Measurements from ENCODE around the gene TEAD4.

TEAD4 gene

GRCh38 chr12:3004655-3005565 lies 45.7 kb downstream of the TEAD4 start:
- H3K4me3 ChIP-seq (ENCODE audit: insufficient read depth, low read length, poor library complexity, severe bottlenecking), result no peak overlapping the region
- no peaks in the 10 kb centered on the region for H3K36me3 ChIP-seq (ENCODE audit: low read length)
- no peaks in the 10 kb centered on the region for H3K9me3 ChIP-seq (ENCODE audit: insufficient read depth, low read length)
- no peaks in the 10 kb centered on the region for H3K27me3 ChIP-seq (ENCODE audit: low read length)
- no peaks in the 10 kb centered on the region for H3K9me2 ChIP-seq (replicated peaks; ENCODE audit: insufficient read depth, low read length)
- no peak overlapping the region for H3K27ac ChIP-seq (ENCODE audit: low read depth, low read length)
- H3F3A ChIP-seq (ENCODE audit: insufficient read depth), result no peaks in the 10 kb centered on the region
- no peak overlapping the region for H3K9ac ChIP-seq (ENCODE audit: low read length)
- H3K4me2 ChIP-seq (ENCODE audit: low read depth, low read length, poor library complexity, severe bottlenecking), result no peak overlapping the region
- no peaks in the 10 kb centered on the region for H4K20me1 ChIP-seq (ENCODE audit: low read depth, low read length)
- H2AFZ ChIP-seq (ENCODE audit: low read depth, low read length, severe bottlenecking), result no peak overlapping the region
- TF ChIP-seq EZH2phosphoT487 (conservative IDR thresholded peaks at IDR 0.05; ENCODE audit: low read length) (no peak), CTCF (IDR thresholded peaks at IDR 0.05; ENCODE audit: insufficient read depth, low read length, poor library complexity, severe bottlenecking) (no peak)
- no peaks in the 10 kb centered on the region for H3K79me2 ChIP-seq (ENCODE audit: insufficient read depth, low read length)

- Histone ChIP-seq H4K20me1 (ENCODE audit: low read depth, low read length) (no peaks in the 10 kb centered on the region), H3K4me2 (ENCODE audit: low read depth, low read length, poor library complexity, severe bottlenecking) (no peak overlapping the region)
- no peak for TF ChIP-seq CTCF (IDR thresholded peaks at IDR 0.05; ENCODE audit: insufficient read depth, low read length, poor library complexity, severe bottlenecking)
- no peak for TF ChIP-seq EZH2phosphoT487 (conservative IDR thresholded peaks at IDR 0.05; ENCODE audit: low read length)
Observed at GRCh38 chr12:3005736-3006135, 46.5 kb downstream of the TEAD4 start.

GRCh38 chr12:3009780-3010179 lies 50.6 kb downstream of the TEAD4 start:
- H3K9ac ChIP-seq (ENCODE audit: low read length), result no peak overlapping the region
- no peak overlapping the region for H2AFZ ChIP-seq (ENCODE audit: low read depth, low read length, severe bottlenecking)
- no peak overlapping the region for H3K4me2 ChIP-seq (ENCODE audit: low read depth, low read length, poor library complexity, severe bottlenecking)
- no peaks in the 10 kb centered on the region for H3F3A ChIP-seq (ENCODE audit: insufficient read depth)
- H3K36me3 ChIP-seq (ENCODE audit: low read length), result no peaks in the 10 kb centered on the region
- H3K79me2 ChIP-seq (ENCODE audit: insufficient read depth, low read length), result no peaks in the 10 kb centered on the region
- no peak overlapping the region for H3K4me3 ChIP-seq (ENCODE audit: insufficient read depth, low read length, poor library complexity, severe bottlenecking)
- no peaks in the 10 kb centered on the region for H3K27me3 ChIP-seq (ENCODE audit: low read length)
- H3K27ac ChIP-seq (ENCODE audit: low read depth, low read length), result no peak overlapping the region
- no peaks in the 10 kb centered on the region for H4K20me1 ChIP-seq (ENCODE audit: low read depth, low read length)
- no peaks in the 10 kb centered on the region for H3K9me3 ChIP-seq (ENCODE audit: insufficient read depth, low read length)
- TF ChIP-seq EZH2phosphoT487 (conservative IDR thresholded peaks at IDR 0.05; ENCODE audit: low read length) (no peak), CTCF (IDR thresholded peaks at IDR 0.05; ENCODE audit: insufficient read depth, low read length, poor library complexity, severe bottlenecking) (no peak)
- no peaks in the 10 kb centered on the region for H3K9me2 ChIP-seq (replicated peaks; ENCODE audit: insufficient read depth, low read length)

More at GRCh38 chr12:3005736-3006135, 46.5 kb downstream of the TEAD4 start:
- Histone ChIP-seq H3K9ac (ENCODE audit: low read length) (no peak overlapping the region), H3K9me3 (ENCODE audit: insufficient read depth, low read length) (no peaks in the 10 kb centered on the region), H3K4me3 (ENCODE audit: insufficient read depth, low read length, poor library complexity, severe bottlenecking) (no peak overlapping the region), H3K27ac (ENCODE audit: low read depth, low read length) (no peak overlapping the region), H3K79me2 (ENCODE audit: insufficient read depth, low read length) (no peaks in the 10 kb centered on the region), H3K9me2 (replicated peaks; ENCODE audit: insufficient read depth, low read length) (no peaks in the 10 kb centered on the region), H3K36me3 (ENCODE audit: low read length) (no peaks in the 10 kb centered on the region), H2AFZ (ENCODE audit: low read depth, low read length, severe bottlenecking) (no peak overlapping the region), H3F3A (ENCODE audit: insufficient read depth) (no peaks in the 10 kb centered on the region), H3K27me3 (ENCODE audit: low read length) (no peaks in the 10 kb centered on the region)
